ENCODE data around the gene DHRS1. TPM values are rescaled to one million over a fixed set of nuclear protein-coding genes. Genes with fewer than 3 reads are reported as not detected.

DHRS1 gene
- total RNA-seq, 1 experiment from 2014 or later = 41.4 TPM

GRCh38 chr14:24314377-24315193 lies 15.0 kb upstream of the DHRS1 start:
- Histone ChIP-seq H4K20me1 (ENCODE audit: insufficient read depth) (no peaks in the 10 kb centered on the region), H3K27ac (no peak overlapping the region), H3K79me2 (ENCODE audit: low read depth) (no peaks in the 10 kb centered on the region), H3K36me3 (ENCODE audit: low read depth) (no peaks in the 10 kb centered on the region), H3K27me3 (ENCODE audit: insufficient read depth, low read depth) (no peaks in the 10 kb centered on the region), H3K9me2 (ENCODE audit: insufficient read depth) (no peaks in the 10 kb centered on the region), H3K4me3 (no peak overlapping the region), H3K9me3 (ENCODE audit: insufficient read depth, low read depth) (no peaks in the 10 kb centered on the region), H3F3A (ENCODE audit: insufficient read depth, low read depth) (no peaks in the 10 kb centered on the region; the same call in 1 of the 2 replicates), H3K4me2 (no peak overlapping the region), H2AFZ (no peak overlapping the region), H3K4me1 (replicated peaks; ENCODE audit: insufficient read depth) (no peaks in the 10 kb centered on the region)
- POLR2A ChIA-PET (ENCODE audit: unreplicated experiment) = interaction anchor here (0.7 kb wide), 1 partner anchor 101 kb away, joined by 4 read pairs; no protein-coding TSS in a partner anchor
- CTCF ChIA-PET = no interaction called here
- DNase-seq = no peak
- no TSS peak for BruUV-seq (replicated peaks)
- TF ChIP-seq CTCF (conservative IDR thresholded peaks at IDR 0.05) (no peak), EZH2 (IDR thresholded peaks at IDR 0.05; ENCODE audit: low read depth) (no peak)
- intact Hi-C loops (cut with micrococcal nuclease; ENCODE audit: unreplicated experiment) = no loop called here

GRCh38 chr14:24313913-24314312 lies 14.3 kb upstream of the DHRS1 start:
- ChIA-PET CTCF (no interaction called here), POLR2A (ENCODE audit: unreplicated experiment) (interaction anchor here (0.7 kb wide), 1 partner anchor 102 kb away, joined by 4 read pairs; no protein-coding TSS in a partner anchor)
- Histone ChIP-seq H3K79me2 (ENCODE audit: low read depth) (no peaks in the 10 kb centered on the region), H3K9me2 (ENCODE audit: insufficient read depth) (no peaks in the 10 kb centered on the region), H3K4me1 (replicated peaks; ENCODE audit: insufficient read depth) (no peaks in the 10 kb centered on the region), H3K4me2 (no peak overlapping the region), H3K36me3 (ENCODE audit: low read depth) (no peaks in the 10 kb centered on the region), H3F3A (ENCODE audit: insufficient read depth, low read depth) (no peaks in the 10 kb centered on the region; the same call in 1 of the 2 replicates), H2AFZ (no peak overlapping the region), H3K27me3 (ENCODE audit: insufficient read depth, low read depth) (no peaks in the 10 kb centered on the region), H3K27ac (no peak overlapping the region), H3K4me3 (no peak overlapping the region), H4K20me1 (ENCODE audit: insufficient read depth) (no peaks in the 10 kb centered on the region), H3K9me3 (ENCODE audit: insufficient read depth, low read depth) (no peaks in the 10 kb centered on the region)
- no peak for DNase-seq
- BruUV-seq (replicated peaks) = no TSS peak
- TF ChIP-seq EZH2 (IDR thresholded peaks at IDR 0.05; ENCODE audit: low read depth) (no peak), CTCF (conservative IDR thresholded peaks at IDR 0.05) (no peak)
- intact Hi-C loops (cut with micrococcal nuclease; ENCODE audit: unreplicated experiment) = no loop called here

- TF ChIP-seq CTCF (conservative IDR thresholded peaks at IDR 0.05) = no peak
- no peak for TF ChIP-seq EZH2 (IDR thresholded peaks at IDR 0.05; ENCODE audit: low read depth)
- Histone ChIP-seq H3K79me2 (ENCODE audit: low read depth) (no peaks in the 10 kb centered on the region), H3K9me2 (ENCODE audit: insufficient read depth) (no peaks in the 10 kb centered on the region), H3K4me2 (no peak overlapping the region), H3K4me3 (no peak overlapping the region), H4K20me1 (ENCODE audit: insufficient read depth) (no peaks in the 10 kb centered on the region), H3K4me1 (replicated peaks; ENCODE audit: insufficient read depth) (no peaks in the 10 kb centered on the region), H2AFZ (no peak overlapping the region), H3F3A (ENCODE audit: insufficient read depth, low read depth) (no peaks in the 10 kb centered on the region; the same call in 1 of the 2 replicates), H3K36me3 (ENCODE audit: low read depth) (no peaks in the 10 kb centered on the region), H3K27me3 (ENCODE audit: insufficient read depth, low read depth) (no peaks in the 10 kb centered on the region), H3K9me3 (ENCODE audit: insufficient read depth, low read depth) (no peaks in the 10 kb centered on the region), H3K27ac (no peak overlapping the region)
- ChIA-PET CTCF (no interaction called here), POLR2A (ENCODE audit: unreplicated experiment) (no interaction called here)
- intact Hi-C loops (cut with micrococcal nuclease; ENCODE audit: unreplicated experiment) = no loop called here
- BruUV-seq (replicated peaks) = no TSS peak
- no peak for DNase-seq
Observed at GRCh38 chr14:24312736-24313507, 13.3 kb upstream of the DHRS1 start.

Data from PC-9 (cell line).